D721Med (cell line): ENCODE results near the gene SLC6A1.

Source experiments
- DNase-seq: peaks from one replicate; pipeline ENCODE4 v3.0.0; 2011; ENCODE audit warnings: low spot score; ENCODE audit not compliant: insufficient read length
- FAIRE-seq: peaks from 2 replicates; lab custom pipeline; 2011; peaks lifted over from hg19 to GRCh38; lab: Jason Lieb, UNC
- CTCF ChIP-seq: IDR thresholded peaks from 2 replicates; pipeline ENCODE4 v1.5.1; 2012; ENCODE audit warnings: mild to moderate bottlenecking, control low read depth; ENCODE audit not compliant: insufficient read depth; ENCODE audit errors: missing control alignments

The SLC6A1 gene

GRCh38 chr3:11004563-11004962 is 12.0 kb downstream of the SLC6A1 start:
- no peak for TF ChIP-seq CTCF
- no peak for DNase-seq
- no peak for FAIRE-seq

- DNase-seq (no peak), FAIRE-seq (no peak)
- TF ChIP-seq CTCF, result no peak
These were observed 13.2 kb downstream of the SLC6A1 start for GRCh38 chr3:11005686-11006256.

- no peak for FAIRE-seq
- TF ChIP-seq CTCF, result no peak
- DNase-seq, result no peak
These were observed 14.7 kb downstream of the SLC6A1 start for GRCh38 chr3:11006986-11007933.

- no peak for FAIRE-seq
- DNase-seq, result no peak
- no peak for TF ChIP-seq CTCF
These were observed 17.4 kb downstream of the SLC6A1 start for GRCh38 chr3:11009898-11010297.

GRCh38 chr3:11010426-11011165 is 18.0 kb downstream of the SLC6A1 start:
- DNase-seq, result no peak
- no peak for FAIRE-seq
- TF ChIP-seq CTCF, result no peak

GRCh38 chr3:11014253-11014652 is 21.7 kb downstream of the SLC6A1 start:
- DNase-seq, result no peak
- no peak for TF ChIP-seq CTCF
- FAIRE-seq, result no peak
